COR-L47 (cell line): ENCODE results near the gene TTC7B.
A peak's percentile ranks its signal among the peaks of the same experiment; 100 is the strongest.

Experiments
- DNase-seq: peaks from one replicate; lab custom pipeline; 2025; lab: John Stamatoyannopoulos, UW

TTC7B gene

DNA sequence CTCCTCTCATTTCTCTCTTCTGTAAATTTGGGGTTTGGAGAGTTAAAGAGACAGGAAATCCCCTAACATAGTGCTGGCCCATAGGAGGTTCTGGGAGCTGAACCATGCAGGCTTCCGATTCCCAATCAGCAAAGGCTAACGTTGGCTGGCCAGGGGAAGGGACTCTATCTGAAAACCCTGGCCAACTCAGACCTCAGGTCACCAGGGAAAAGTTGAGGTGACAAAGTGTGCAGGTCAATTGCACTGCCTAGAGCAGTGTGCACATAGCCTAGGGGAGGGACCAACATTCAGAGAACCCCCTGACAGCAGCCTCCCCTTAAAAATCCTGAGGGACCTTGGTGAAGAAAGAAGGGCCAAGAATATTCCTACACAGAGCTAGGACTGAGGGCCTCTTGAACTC, 38.9 kb downstream of the TTC7B start:
- no peak for DNase-seq

DNA sequence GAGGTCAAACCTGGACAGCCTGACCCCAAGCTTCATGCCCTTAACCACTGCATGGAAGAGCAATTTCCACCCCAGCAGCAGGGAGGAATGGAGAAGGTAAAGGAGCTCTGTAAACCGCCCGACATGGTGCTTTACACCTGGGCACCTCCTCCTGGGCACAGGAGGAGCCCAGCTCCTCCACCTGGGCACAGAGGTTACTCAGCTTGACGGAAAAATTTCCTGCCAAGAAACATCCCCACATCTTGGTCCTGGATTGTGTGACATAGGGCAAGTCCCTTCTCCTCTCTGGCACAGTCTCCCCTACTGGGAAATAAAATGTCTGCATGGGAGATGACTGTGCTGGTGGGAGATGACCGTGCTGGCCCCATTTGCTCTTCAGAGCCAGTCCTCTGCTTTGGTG, 40.8 kb downstream of the TTC7B start:
- no peak for DNase-seq

DNA sequence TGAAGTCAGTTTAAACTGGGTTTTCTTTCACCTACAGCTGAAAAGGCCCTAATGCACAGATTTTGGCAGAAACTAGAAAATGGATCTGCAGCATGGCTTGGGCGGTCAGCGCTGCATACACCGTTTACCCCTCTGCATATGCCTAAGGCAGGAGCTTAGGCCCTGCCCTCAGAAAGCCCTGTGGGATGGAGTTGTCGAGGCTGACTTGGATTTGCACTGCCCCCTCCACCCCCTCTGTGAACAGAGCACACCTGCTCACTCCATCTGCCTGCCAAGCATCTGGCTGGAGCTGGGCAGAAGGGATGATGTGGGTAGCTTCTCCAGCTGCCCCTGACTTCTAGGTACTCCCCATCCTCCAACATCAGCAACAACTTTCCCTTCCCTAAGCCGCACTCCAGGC, 41.9 kb downstream of the TTC7B start:
- no peak for DNase-seq

DNA sequence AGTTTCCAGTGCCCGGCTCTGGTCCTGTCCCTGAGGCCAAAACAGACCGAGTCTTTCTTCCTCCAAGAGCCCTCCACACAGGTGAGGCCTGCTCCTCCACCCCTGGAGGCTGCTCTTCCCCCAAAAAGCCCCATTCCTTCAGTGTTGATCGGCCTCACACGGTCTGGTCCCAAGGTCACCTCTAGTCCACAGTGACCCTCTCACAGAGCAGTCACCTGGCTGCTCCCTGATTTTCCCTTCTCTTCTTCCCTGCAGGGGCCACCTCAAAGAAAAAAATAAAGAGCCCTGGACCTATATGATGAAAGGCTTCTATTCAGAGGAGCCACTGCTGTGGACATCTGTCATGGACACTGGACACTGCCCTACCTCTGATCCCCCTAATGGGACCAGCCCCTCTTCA, 42.5 kb downstream of the TTC7B start:
- DNase-seq, result no peak

DNA sequence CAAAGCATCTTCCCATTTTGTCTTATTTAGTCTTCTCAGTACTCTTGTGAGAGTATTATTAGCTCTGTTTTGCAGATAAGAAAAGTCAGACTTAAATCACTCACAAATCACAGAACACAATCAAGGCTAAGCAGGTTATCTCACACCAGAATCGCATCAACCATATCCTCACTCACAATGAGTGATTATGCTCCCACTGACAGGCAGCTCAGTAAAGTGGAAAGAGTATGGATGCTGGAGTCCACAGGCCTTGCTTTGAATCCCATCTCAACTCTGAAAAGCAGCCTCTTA, 43.1 kb downstream of the TTC7B start:
- no peak for DNase-seq

DNA sequence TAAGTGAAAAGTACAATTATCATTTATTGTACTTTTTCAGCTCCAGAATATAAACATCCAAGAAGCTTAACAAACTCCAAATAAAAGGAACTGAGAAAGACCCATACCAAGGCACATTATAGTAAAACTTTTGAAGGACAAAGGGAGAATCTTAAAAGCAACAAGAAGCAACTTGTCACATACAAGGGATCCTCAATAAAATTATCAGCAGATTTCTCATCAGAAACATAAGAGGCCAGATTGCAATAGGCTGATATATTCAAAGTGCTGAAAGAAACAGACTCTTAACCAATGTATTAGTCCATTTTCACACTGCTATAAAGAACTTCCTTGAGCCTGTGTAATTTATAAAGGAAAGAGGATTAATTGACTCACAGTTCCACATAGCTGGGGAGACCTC, 48.3 kb downstream of the TTC7B start:
- no peak for DNase-seq

DNA sequence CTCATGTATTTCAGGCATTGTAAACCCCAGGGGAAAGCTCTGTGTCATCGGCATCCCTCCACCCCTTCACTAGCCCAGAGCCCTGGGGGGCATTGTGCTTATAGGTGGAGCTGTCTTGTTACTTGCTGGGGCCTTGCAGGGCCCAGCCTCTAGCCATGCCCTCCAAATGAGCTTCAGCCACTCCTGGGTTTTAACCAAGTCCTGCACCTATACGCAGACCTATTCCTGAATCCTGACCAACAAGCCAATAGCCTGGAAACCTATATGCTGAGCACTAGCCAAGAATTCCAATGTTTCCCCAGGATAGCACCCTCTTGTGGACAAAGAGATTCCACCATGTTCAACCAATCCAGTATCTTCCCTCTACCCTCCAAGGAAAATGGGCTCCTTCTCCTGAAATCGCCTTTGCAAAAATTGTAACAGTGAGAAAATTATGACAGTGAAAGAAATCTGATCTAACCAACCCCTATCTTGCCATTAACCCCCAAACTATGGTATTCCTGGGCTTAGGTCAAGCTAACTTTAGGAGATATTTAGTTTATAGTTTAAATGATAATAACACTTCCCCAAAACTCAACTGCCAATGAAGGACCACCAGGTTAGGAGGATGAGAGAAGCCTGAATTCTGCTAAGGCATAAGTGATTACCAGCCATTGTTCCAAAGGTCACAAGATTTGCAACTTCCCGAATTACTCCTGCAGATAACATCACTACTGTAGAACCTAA, 55.5 kb downstream of the TTC7B start:
- peak; percentile 10 for DNase-seq

DNA sequence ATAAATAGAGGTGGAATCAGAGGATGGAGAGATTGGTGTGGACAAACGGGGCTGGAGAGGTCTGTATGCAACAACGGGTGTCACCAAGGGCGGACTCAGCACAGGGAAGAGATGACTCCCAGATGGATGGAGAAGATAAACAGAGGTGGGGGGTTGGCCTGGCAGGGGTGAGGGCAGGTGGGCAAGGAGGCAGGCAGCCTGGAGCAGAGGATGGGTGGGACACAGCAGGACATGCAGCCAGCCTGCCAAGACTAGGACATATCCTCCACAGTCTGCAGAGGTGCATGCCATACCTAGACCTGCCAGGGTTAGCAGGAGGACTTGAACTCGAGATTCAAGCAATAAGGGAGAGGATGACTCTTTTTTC, 56.2 kb downstream of the TTC7B start:
- DNase-seq, result no peak

DNA sequence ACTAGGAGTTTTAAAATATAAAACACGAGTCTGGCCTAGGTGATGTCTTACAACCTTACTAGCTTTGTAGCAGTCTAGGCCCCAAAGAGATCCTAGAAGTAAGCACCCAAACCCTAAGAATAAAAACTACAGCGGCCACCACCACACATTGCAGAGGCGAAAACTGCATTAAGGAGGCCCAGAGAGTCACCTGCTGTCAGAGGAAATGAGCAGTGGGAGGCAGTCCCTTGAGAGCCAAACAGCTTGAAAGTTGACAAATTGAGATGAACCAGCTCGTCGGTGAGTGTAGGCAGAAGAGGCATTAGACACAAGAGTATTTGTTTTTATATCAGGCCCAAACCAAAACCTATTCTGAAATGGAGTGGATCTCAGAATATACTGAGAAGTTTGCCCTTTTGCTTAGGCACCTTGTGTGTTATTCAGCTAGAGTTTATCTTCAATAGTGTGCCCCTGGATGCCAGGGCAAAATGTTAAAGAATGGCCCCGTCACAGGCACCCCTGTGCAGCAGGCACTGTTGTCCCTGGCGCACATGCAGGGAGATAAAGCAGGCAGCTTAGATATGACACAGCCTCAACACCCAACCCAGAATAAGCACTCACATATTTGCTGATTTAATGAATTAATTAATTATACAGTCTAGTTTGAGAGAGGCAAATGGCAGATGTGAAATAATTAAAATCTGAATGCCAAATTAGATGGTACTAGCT, 56.7 kb downstream of the TTC7B start:
- no peak for DNase-seq

DNA sequence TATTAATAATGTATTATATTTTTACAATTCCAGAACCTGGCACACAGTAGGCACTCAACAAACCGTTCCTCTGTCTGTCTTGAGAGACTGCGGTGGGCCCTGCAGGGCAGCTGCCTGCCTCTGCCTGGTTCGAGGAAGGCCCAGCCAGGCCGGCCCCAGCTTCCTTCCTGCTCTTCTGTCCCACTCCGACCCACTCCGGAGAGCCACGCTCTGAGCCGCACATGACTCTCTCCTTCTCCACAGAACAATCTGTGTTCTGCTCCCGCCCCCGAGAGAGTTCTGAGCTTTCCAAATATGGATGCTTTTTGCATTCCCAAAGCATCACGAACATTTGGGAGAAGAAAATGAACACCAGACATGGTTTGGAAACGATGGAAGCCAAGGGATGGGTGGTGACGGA, 57.3 kb downstream of the TTC7B start:
- DNase-seq, result no peak

DNA sequence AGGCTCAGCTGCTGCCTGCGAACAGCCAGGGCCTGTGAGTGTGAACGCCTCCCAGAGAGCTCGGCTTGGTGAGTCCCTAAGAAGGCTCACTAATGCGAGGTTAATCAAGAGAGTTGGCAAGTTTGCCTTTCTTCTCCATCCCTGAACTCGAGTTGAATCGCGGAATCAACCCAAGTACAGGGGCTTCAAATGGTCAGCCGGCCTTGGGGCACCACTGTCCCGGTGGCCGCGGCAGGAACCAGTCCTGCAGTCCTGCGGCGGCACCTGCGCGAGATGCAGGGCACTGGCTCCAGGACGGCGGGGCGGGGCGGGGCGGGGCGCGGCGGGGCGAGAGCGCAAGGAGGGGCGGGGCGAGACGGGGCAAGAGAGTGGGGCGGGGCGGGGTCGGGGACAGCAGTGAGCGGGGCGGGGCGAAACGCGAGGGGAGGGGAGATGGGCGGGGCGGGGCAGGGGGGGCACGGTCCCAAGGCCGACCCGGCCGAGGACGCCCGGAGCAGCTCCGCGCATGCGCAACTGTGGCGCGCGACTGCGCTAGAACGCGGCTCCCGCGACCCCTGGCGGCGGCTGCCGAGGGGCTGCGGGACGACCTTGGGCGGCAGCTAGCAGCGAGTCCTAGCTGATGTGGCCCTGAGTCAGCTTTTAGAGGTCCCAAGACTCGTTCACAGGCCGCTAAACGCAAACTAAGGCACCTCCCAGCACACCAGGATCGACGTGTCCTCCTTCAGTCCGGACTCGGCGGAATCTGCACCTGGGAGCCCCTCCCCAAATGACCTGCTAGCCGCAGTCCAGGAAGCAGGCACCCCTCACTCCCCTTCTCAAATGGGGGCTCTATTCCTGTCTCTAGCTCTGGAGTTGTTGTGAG, 58.0 kb downstream of the TTC7B start:
- peak; percentile 88 for DNase-seq

DNA sequence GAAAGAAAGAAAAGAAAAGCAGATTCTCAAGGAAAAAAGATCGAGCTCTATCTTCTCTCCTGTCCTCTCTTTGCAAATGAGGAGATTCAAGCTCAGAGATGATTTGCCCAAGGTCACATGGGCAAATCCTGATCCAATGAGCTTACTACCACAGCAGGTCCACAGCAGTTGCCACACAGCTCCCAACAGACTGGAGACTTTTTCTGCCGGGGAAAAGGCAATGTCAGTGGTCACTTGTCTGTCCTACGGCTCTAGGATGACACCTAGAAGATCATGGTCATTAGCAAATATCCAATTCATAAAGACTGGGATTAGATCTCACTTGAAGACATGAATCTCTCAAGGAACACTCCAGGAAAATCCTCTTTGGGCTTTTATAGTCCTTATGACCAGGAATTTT, 58.8 kb downstream of the TTC7B start:
- no peak for DNase-seq

DNA sequence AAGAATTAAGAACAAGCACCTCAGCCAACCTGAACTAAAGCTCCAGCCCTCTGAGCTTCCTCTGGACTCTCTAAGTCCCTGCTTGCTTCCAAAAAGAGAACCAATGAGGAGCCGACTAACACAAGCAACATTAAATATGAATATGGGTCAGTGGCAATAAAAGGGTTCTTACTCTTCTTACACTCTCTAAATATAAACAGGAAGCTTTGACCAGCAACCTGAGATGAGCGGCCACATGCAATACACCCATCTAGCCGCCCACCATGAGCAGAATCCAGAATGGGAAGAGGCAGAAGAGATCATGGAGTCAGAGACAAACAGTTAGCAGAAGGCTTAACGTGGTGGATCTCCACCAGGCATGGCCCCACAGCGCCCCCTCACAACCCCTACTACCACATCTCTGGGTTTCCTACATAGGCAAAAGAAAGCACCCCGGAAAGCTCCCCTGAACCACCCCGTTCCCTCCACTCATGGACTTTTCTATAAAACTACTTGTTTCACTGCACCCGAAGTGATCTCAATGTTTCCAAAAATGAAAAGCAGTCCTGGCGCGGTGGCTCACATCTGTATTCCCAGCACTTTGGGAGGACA, 59.4 kb downstream of the TTC7B start:
- DNase-seq, result no peak

DNA sequence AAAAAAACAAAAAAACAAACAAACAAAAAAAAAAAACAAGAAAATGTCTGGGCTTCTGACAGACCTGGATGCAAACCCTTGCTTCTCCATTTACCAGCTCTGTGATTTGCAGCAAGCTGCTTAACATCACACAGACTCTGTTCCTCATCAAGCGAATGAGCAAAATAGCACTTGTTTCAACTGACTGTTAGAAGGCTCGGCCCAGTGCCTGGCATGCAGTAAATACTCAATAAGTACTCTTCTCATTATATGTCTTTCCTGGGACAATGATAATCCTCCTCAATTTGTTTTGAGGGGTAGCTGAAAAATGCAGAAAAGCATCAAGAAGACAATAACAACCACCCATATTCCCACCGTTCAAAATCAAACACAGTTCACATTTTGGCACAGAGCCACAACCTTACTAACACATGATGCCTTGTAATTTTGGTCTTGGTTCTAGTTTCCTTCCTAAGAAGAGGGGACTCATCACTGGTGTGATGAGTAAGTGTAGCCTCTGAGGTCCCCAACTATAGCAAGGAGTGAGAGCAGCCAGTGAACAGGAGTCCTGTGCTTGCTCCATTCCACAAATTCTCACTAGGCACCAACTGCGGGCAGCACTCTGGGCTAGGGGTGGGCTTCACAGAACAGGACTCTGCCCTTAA, 60.4 kb downstream of the TTC7B start:
- DNase-seq, result no peak

DNA sequence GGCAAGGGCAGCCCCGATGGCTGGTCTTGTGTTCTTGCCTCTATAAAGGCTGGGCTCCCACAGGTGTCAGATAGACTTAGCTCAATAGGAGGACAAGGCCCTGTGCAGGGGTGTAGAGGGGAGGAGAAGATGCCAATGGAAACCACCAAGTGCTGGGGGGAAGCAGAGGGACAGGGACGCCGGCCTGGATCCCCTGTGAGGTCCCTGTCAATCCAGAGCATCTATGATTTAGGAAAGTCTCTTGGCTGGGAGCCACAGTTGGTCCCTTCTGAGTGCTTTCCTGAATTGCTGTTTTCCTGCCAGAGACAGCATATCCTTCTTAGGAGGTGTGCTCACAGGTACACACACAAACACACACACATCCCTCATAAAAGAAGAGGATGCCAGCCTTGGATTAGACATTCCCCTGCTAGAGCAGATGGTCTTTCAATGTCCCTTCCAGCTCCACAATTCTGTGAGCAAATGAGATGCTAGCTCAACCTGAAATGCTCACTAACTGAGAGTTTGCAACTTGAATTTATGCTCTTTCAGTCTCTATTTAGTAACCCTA, 62.7 kb downstream of the TTC7B start:
- no peak for DNase-seq

DNA sequence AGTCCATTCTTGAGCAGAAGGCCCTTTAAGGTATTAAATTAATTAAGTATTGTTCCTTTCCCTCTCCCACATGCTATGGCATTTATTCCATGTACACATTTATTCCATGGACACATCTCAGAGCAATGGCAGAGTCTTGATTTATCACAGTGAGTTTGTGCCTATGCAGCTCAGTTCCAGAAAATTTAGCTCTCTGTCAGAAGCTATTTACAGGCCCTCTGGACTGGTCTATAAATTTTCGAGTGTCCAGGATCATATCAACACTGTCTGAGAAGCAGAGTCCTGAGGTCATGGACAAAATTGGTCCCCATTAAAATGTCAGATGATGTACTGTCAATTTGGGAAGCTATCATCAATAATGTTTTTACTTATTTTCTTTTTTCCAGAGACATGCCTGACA, 65.5 kb downstream of the TTC7B start:
- DNase-seq, result no peak

DNA sequence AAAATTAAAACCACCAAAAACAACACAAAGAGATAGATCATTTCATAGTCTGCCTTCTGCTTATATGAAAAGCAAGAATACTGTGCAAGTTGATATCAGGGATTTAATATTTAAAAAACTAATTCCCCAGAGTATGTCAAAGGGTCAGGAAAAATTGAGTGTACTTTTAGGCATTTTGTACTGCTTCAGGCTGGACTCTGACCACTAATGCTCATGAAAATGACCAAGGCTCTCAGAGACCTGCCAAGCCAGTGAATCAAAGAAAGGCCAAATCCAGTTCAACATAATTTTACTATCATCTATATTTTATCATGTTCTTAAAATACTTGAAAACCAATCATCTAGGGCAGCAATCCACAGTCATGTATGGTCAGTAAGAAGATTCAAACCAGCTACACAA, 66.0 kb downstream of the TTC7B start:
- no peak for DNase-seq

DNA sequence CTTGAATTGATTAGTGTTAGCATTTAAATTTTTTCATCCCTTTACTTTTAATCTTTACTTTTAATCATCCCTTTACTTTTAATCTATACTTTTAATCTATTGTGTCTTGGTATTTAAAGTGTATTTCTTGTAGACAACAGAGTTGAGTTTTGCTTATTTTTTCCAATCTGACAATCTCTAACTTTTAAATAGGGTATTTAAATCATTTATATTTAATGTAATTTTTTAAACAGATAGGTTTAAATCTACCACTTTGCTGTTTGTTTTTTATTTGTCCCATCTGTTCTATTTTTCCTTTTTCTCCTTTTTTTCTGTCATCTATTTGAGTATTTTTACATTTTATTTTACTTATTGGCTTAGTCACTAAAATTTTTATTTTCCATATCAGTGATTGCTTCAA, 68.3 kb downstream of the TTC7B start:
- no peak for DNase-seq

DNA sequence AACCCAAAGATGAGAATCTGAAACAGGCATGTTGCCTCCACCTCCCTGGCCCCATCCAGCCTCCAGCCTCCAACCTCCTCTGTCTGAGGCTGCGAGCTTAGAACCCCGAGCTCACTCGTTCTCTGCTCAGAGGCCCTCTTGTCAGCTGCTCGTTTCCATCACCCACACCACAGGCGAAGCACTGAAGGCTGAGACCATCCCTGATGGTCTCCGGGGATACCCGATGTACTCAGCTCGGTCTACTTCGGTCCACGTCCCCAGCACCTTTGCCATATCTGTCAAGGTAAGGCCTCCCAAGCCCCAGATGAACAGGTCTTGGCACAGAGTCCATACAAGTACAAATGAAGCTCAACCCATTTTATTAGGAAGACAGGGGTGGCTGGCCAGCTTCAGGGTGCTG, 72.4 kb downstream of the TTC7B start:
- no peak for DNase-seq

DNA sequence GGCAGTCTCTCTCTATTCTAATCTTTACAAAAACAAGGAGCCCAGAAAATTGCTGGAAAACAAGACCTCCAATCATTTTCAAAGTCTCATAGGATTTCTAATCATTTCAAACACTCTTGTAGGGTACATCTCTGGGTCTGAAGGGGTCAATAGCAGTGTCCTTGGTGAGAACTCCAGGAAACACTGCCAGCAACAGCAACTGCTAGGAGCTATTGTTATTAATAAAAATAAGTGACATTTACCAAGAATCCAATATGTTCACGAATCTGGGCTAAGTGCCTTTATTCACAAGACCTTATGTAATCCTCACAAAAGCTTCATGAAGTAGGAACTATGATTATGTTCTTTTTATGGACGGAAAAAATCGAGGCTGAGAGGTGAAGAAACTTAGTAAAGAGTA, 72.8 kb downstream of the TTC7B start:
- DNase-seq, result no peak

DNA sequence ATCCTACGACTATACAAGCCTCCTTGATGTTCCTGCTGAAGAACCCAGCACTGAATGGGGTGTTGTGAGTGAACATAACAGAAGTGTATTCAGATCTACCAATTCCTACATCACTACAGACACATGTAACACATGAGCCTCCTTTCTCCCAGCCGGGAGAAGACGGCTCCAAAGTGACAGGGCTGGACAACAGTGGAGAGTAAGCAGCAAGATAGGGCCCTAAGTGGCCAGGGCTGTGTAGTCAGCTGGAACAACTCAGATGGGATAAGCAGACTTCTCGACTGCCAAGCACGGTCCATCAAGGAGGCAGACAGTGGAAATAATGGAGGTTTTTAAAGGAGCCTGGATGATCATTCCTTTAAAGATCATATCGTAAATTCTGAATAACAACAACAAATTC, 73.5 kb downstream of the TTC7B start:
- DNase-seq, result no peak

DNA sequence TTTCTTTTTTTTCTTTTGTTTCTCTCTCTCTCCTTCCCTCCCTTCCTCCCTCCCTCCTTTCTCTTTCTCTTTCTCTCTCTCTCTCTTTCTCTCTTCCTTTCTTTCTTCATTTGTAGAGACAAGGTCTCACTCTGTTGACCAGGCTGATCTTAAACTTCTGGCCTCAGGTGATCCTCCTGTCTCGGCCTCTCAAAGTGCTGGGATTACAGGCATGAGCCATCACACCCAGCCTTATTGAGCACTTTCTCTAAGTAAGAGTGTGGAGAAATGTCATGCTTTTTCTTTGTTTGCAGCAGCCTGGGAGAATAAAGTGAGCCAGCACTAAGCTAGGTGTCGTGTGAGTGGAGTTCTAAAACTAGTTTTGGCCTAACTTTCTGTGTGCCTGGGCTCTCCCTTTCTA, 74.0 kb downstream of the TTC7B start:
- DNase-seq, result no peak
